T follicular helper cell (primary cell): ENCODE results near the gene SORCS3.

Experiments
- DNase-seq: peaks from one replicate; pipeline ENCODE4 v3.0.0-alpha.2; 2020; ENCODE audit warnings: low read depth

Gene SORCS3

GRCh38 chr10:104842704-104843103, 201.6 kb downstream of the SORCS3 start:
- no peak for DNase-seq

GRCh38 chr10:104844073-104844472, 203.0 kb downstream of the SORCS3 start:
- DNase-seq, result no peak

- DNase-seq, result no peak
Observed at GRCh38 chr10:104850023-104850422, 208.9 kb downstream of the SORCS3 start.

- no peak for DNase-seq
Observed at GRCh38 chr10:104867966-104868598, 227.0 kb downstream of the SORCS3 start.

- DNase-seq, result no peak
Observed at GRCh38 chr10:104872691-104873090, 231.6 kb downstream of the SORCS3 start.

GRCh38 chr10:104873161-104873560, 232.1 kb downstream of the SORCS3 start:
- DNase-seq, result no peak

GRCh38 chr10:104875561-104875960, 234.5 kb downstream of the SORCS3 start:
- DNase-seq, result no peak

GRCh38 chr10:104880624-104881398, 239.7 kb downstream of the SORCS3 start:
- DNase-seq, result no peak

GRCh38 chr10:104881740-104882139, 240.7 kb downstream of the SORCS3 start:
- DNase-seq, result no peak

GRCh38 chr10:104892879-104893617, 252.0 kb downstream of the SORCS3 start:
- no peak for DNase-seq

GRCh38 chr10:104893701-104894100, 252.6 kb downstream of the SORCS3 start:
- DNase-seq, result no peak

- no peak for DNase-seq
Observed at GRCh38 chr10:104894681-104895080, 253.6 kb downstream of the SORCS3 start.

GRCh38 chr10:104895541-104895940, 254.5 kb downstream of the SORCS3 start:
- DNase-seq, result no peak

GRCh38 chr10:104895981-104896380, 254.9 kb downstream of the SORCS3 start:
- no peak for DNase-seq

- DNase-seq, result no peak
Observed at GRCh38 chr10:104897696-104898095, 256.6 kb downstream of the SORCS3 start.

GRCh38 chr10:104899779-104900178, 258.7 kb downstream of the SORCS3 start:
- DNase-seq, result no peak

- no peak for DNase-seq
Observed at GRCh38 chr10:104903433-104903832, 262.3 kb downstream of the SORCS3 start.

GRCh38 chr10:104904753-104905323, 263.7 kb downstream of the SORCS3 start:
- no peak for DNase-seq

- no peak for DNase-seq
Observed at GRCh38 chr10:104906112-104906511, 265.0 kb downstream of the SORCS3 start.

GRCh38 chr10:104907521-104907920, 266.4 kb downstream of the SORCS3 start:
- no peak for DNase-seq

GRCh38 chr10:104908581-104908980, 267.5 kb downstream of the SORCS3 start:
- no peak for DNase-seq

- no peak for DNase-seq
Observed at GRCh38 chr10:104910712-104911111, 269.6 kb downstream of the SORCS3 start.

- no peak for DNase-seq
Observed at GRCh38 chr10:104913390-104913789, 272.3 kb downstream of the SORCS3 start.
